Liver (tissue), 3 donors: Measurements from ENCODE around the gene SNX6.
A peak's percentile ranks its signal among the peaks of the same experiment; 100 is the strongest.

ENCODE experiments used
- FOXA2 ChIP-seq: IDR thresholded peaks from 2 replicates; pipeline ENCODE4 v1.6.1; 2016; ENCODE audit warnings: antibody characterized with exemption
- HNF4A ChIP-seq, 2 donors: conservative IDR thresholded peaks; 2 replicates each; pipeline ENCODE4 v1.6.1; 2016; ENCODE audit warnings: antibody characterized with exemption in 2 of 2, mild to moderate bottlenecking in 2 of 2
- JUND ChIP-seq, 2 donors: IDR thresholded peaks; 2 replicates each; pipeline ENCODE4 v1.6.1; 2016; ENCODE audit warnings: antibody characterized with exemption in 2 of 2
- RAD21 ChIP-seq, 2 donors: IDR thresholded peaks; 2 replicates each; pipeline ENCODE4 v1.6.1; 2016; ENCODE audit warnings: antibody characterized with exemption in 2 of 2, mild to moderate bottlenecking in 2 of 2
- TF ChIP-seq, protein P1 (sequence below): fragments of 150-350 bp; IDR thresholded peaks from 2 replicates; pipeline ENCODE4 v1.5.1; 2017; ENCODE audit warnings: improper control_type of control experiment, low read depth, low read length; ENCODE audit not compliant: missing input control
- TF ChIP-seq, protein P2 (sequence below): IDR thresholded peaks from 2 replicates; pipeline ENCODE4 v1.6.1; 2016; ENCODE audit warnings: antibody characterized with exemption
- TF ChIP-seq, protein P3 (sequence below): IDR thresholded peaks from 2 replicates; pipeline ENCODE4 v1.6.1; 2016; ENCODE audit warnings: antibody characterized with exemption
- donor health status: healthy.
- donor health status: healthy.

DNA sequence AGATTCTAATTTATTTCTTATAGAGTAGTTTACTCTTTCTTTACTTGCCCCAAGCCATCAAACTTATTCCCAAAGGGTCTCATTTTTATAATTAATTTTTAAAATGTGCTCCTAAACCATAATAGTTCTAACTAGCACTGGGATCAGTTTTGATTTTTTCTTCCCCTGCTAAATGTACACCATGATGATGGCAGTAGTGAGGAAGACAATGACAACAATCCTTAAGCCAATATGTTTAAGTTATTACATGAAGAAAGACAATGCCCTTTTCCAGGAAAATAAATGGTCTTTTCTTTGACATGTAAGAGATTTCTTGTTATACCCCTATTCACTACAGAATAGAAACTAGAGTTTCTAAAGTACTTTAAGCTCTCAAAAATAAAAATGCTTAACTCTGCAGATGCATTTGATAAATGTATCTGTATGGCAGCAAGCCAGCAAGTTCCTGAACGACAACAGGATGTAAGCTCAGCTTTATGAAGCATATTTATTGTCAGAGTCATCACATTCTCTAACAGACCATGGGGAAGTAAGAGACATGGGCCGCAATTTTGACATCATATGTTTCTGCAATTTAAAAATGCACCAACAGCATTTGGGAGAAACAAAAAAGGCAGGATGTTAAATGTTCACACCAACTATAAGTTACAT lies 36.0 kb upstream of the SNX6 start:
- TF ChIP-seq JUND (IDR thresholded peaks at IDR 0.05) = no peak
- TF ChIP-seq FOXA2 = no peak
- TF ChIP-seq, protein P1, sequence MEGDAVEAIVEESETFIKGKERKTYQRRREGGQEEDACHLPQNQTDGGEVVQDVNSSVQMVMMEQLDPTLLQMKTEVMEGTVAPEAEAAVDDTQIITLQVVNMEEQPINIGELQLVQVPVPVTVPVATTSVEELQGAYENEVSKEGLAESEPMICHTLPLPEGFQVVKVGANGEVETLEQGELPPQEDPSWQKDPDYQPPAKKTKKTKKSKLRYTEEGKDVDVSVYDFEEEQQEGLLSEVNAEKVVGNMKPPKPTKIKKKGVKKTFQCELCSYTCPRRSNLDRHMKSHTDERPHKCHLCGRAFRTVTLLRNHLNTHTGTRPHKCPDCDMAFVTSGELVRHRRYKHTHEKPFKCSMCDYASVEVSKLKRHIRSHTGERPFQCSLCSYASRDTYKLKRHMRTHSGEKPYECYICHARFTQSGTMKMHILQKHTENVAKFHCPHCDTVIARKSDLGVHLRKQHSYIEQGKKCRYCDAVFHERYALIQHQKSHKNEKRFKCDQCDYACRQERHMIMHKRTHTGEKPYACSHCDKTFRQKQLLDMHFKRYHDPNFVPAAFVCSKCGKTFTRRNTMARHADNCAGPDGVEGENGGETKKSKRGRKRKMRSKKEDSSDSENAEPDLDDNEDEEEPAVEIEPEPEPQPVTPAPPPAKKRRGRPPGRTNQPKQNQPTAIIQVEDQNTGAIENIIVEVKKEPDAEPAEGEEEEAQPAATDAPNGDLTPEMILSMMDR = no peak
- TF ChIP-seq RAD21 (IDR thresholded peaks at IDR 0.05) = peak in 1 of 2 donors; percentile 23
- TF ChIP-seq, protein P2, sequence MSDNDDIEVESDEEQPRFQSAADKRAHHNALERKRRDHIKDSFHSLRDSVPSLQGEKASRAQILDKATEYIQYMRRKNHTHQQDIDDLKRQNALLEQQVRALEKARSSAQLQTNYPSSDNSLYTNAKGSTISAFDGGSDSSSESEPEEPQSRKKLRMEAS = no peak
- TF ChIP-seq, protein P3, sequence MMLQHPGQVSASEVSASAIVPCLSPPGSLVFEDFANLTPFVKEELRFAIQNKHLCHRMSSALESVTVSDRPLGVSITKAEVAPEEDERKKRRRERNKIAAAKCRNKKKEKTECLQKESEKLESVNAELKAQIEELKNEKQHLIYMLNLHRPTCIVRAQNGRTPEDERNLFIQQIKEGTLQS = no peak
- no peak for TF ChIP-seq HNF4A (conservative IDR thresholded peaks at IDR 0.05)
